ENCODE measurements around the gene SUPT3H.

The SUPT3H gene

DNA sequence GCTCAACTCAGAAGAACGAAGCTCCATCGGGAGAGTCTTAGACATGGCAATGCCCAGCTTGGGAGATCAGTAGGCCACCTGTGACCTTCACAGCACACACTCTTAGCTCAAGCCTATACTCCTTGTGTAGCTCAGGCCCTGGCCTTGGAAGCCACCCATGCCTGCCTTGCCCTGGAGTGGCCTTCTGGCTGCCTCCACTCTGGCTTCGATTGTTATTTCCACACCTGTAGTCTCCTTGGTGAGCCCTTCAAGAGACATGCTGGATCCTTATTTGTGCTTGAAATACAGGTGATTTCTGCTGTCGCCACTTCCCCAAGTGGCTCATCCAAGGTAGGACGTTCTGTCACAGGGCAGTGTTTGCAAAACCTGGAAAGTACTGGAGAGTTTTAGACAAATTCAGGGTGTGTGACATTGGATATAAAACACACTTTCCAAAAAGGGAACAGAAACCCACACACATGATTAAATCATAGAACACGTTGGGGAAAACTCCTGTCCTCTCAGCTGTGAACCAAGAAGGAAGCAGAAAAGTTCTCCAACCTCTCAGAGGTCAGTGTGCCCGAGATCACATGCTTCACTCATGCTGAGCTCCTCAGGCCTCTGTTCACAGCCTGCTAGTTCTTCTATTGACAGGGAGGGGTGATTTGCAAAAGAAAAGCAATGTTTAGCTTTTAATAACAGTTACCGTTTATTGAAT, 598.5 kb downstream of the SUPT3H start:
- peak; percentile 14 for DNase-seq

Measured in CD4-positive, alpha-beta T cell treated with Interleukin-17A for 1 hour (primary cell).